Sciatic nerve (tissue), 2 donors: Measurements from ENCODE around the gene ZNF691. TPM values are rescaled to one million over a fixed set of nuclear protein-coding genes. Genes with fewer than 3 reads are reported as not detected.
"Not testable (repeated sequence)": the region's sequence is repeated elsewhere in the genome, so short reads cannot be mapped to it uniquely, and the experiment has no call there.

Source experiments
- ATAC-seq: fragments of 200-7000 bp; cut with Tn5 transposase; one replicate; pipeline ENCODE4 v1.9.1; 2020; ENCODE audit warnings: mild to moderate bottlenecking, moderate library complexity
- DNase-seq: peaks from one replicate; pipeline ENCODE4 v3.0.0-alpha.2; 2020; ENCODE audit warnings: low spot score
- intact Hi-C: fragments of 100-400 bp; cut with DNase I; formaldehyde crosslinking; loops from one replicate; pipeline ENCODE4 v1.14.2; 2022
- total RNA-seq: library from RNA; stranded (reverse); fragmentation: NEBNext Ultra II Directional; extraction: Animal tissue kit (Norgen Biotek cat#: 25700); gene quantifications from one replicate; pipeline ENCODE4 v1.2.1, GENCODE V29; 2021
- donor health status: DM: no; HTN: no; CAD: no.
- donor health status: DM: no; HTN: no; CAD: no.

ZNF691 gene
- total RNA-seq, 1 donor from 2014 or later: 9.7 TPM

GRCh38 chr1:42888013-42888633, 41.7 kb downstream of the ZNF691 start:
- ATAC-seq (no peak), DNase-seq (no peak)
- intact Hi-C loops: no loop called here

- no peak for ATAC-seq
- intact Hi-C loops: no loop called here
- no peak for DNase-seq
Observed at GRCh38 chr1:42889264-42889663, 42.9 kb downstream of the ZNF691 start.

GRCh38 chr1:42891465-42892138, 45.2 kb downstream of the ZNF691 start:
- DNase-seq (no peak), ATAC-seq (no peak)

GRCh38 chr1:42899960-42900359, 53.5 kb downstream of the ZNF691 start:
- intact Hi-C loops, ATAC-seq, DNase-seq: not testable (repeated sequence)

More at GRCh38 chr1:42891465-42892138, 45.2 kb downstream of the ZNF691 start:
- intact Hi-C loops: no loop called here

Other genes starting within 250 kb of the ZNF691 start
- 20.6 TPM for gene PPIH, start 188.2 kb upstream of the ZNF691 start, total RNA-seq
- gene YBX1, start 164.2 kb upstream of the ZNF691 start, total RNA-seq: 439 TPM
- 243 TPM for gene CLDN19, start 106.4 kb upstream of the ZNF691 start, total RNA-seq
- gene P3H1, start 79.6 kb upstream of the ZNF691 start, total RNA-seq: 45.6 TPM
- gene C1orf50, start 79.4 kb upstream of the ZNF691 start, total RNA-seq: 10.8 TPM
- 0.31 TPM for gene TMEM269, start 61.6 kb upstream of the ZNF691 start, total RNA-seq
- gene ERMAP, start 29.5 kb upstream of the ZNF691 start, total RNA-seq: 11.2 TPM
- 36.6 TPM for gene SVBP, start 29.2 kb upstream of the ZNF691 start, total RNA-seq
- 968 TPM for gene SLC2A1, start 112.3 kb downstream of the ZNF691 start, total RNA-seq